ENCODE measurements around the gene MAT1A. TPM values are rescaled to one million over a fixed set of nuclear protein-coding genes. Genes with fewer than 3 reads are reported as not detected.

Gene MAT1A
- total and polyA plus RNA-seq, 2 experiments from 2014 or later, result not detected

Other genes with a start within 250 kb of the MAT1A start
- 14.4 and 18.4 TPM in 2 replicates for gene TMEM254, start 211.0 kb downstream of the MAT1A start, total RNA-seq (2014; rRNA removed; shearing (Covaris generic))
- gene TMEM254, start 211.0 kb downstream of the MAT1A start, polyA plus RNA-seq (2016; fragmentation: Nextera tagmentation; extraction: Ambion mirVana), result 38.4 and 39.2 TPM in 2 replicates
- 8.8 and 19.6 TPM in 2 replicates for gene PLAC9, start 156.9 kb downstream of the MAT1A start, total RNA-seq (2014; rRNA removed; shearing (Covaris generic))
- 117 and 118 TPM in 2 replicates for gene PLAC9, start 156.9 kb downstream of the MAT1A start, polyA plus RNA-seq (2016; fragmentation: Nextera tagmentation; extraction: Ambion mirVana)
- gene ANXA11, start 84.1 kb downstream of the MAT1A start, total RNA-seq (2014; rRNA removed; shearing (Covaris generic)), result 116 and 121 TPM in 2 replicates
- gene ANXA11, start 84.1 kb downstream of the MAT1A start, polyA plus RNA-seq (2016; fragmentation: Nextera tagmentation; extraction: Ambion mirVana), result 189 and 194 TPM in 2 replicates
- gene DYDC1, start 67.1 kb upstream of the MAT1A start, total RNA-seq (2014; rRNA removed; shearing (Covaris generic)), result not detected in 2 replicates
- gene DYDC1, start 67.1 kb upstream of the MAT1A start, polyA plus RNA-seq (2016; fragmentation: Nextera tagmentation; extraction: Ambion mirVana), result not detected in 2 replicates
- not detected in 2 replicates for gene DYDC2, start 67.1 kb upstream of the MAT1A start, total RNA-seq (2014; rRNA removed; shearing (Covaris generic))
- not detected in 2 replicates for gene DYDC2, start 67.1 kb upstream of the MAT1A start, polyA plus RNA-seq (2016; fragmentation: Nextera tagmentation; extraction: Ambion mirVana)
- not detected in 2 replicates for gene PRXL2A, start 118.9 kb upstream of the MAT1A start, total RNA-seq (2014; rRNA removed; shearing (Covaris generic))
- 0.15 TPM in 1 of 2 replicates, not detected in the other for gene PRXL2A, start 118.9 kb upstream of the MAT1A start, polyA plus RNA-seq (2016; fragmentation: Nextera tagmentation; extraction: Ambion mirVana)
- 14.1 and 16.1 TPM in 2 replicates for gene TSPAN14, start 164.7 kb upstream of the MAT1A start, total RNA-seq (2014; rRNA removed; shearing (Covaris generic))
- 22.9 and 23.7 TPM in 2 replicates for gene TSPAN14, start 164.7 kb upstream of the MAT1A start, polyA plus RNA-seq (2016; fragmentation: Nextera tagmentation; extraction: Ambion mirVana)
- not detected in 2 replicates for gene SH2D4B, start 248.2 kb upstream of the MAT1A start, total RNA-seq (2014; rRNA removed; shearing (Covaris generic))
- gene SH2D4B, start 248.2 kb upstream of the MAT1A start, polyA plus RNA-seq (2016; fragmentation: Nextera tagmentation; extraction: Ambion mirVana), result not detected in 2 replicates